Sigmoid colon (tissue), 7 donors: ENCODE measurements around the gene MKNK1. TPM values are rescaled to one million over a fixed set of nuclear protein-coding genes. Genes with fewer than 3 reads are reported as not detected.

Experiments
- DNase-seq: peaks from one replicate; pipeline ENCODE4 v3.0.0-alpha.2; 2019
- H3K27ac ChIP-seq, 4 donors: fragments of 200-600 bp; sonication (generic); one replicate each; pipeline ENCODE4 v1.5.1; 2016 to 2019; ENCODE audit warnings: mild to moderate bottlenecking in 1 of 4
- H3K27me3 ChIP-seq, 3 donors: fragments of 200-600 bp; sonication (generic); one replicate each; pipeline ENCODE4 v1.5.1; 2019; ENCODE audit warnings: mild to moderate bottlenecking in 1 of 3
- H3K36me3 ChIP-seq, 4 donors: fragments of 200-600 bp; sonication (generic); one replicate each; pipeline ENCODE4 v1.5.1; 2016 to 2019
- H3K4me1 ChIP-seq, 4 donors: fragments of 200-600 bp; sonication (generic); one replicate each; pipeline ENCODE4 v1.5.1; 2017 to 2019
- H3K4me3 ChIP-seq, 4 donors: fragments of 200-600 bp; sonication (generic); one replicate each; pipeline ENCODE4 v1.5.1; 2017 to 2019; ENCODE audit warnings: mild to moderate bottlenecking in 2 of 4, moderate library complexity in 1 of 4
- H3K9me3 ChIP-seq, 4 donors: fragments of 200-600 bp in 3 of 4; sonication (generic) in 3 of 4; one replicate each; pipeline versions ENCODE4 v1.5.1 to v1.6.1; 2013 to 2019
- CTCF ChIP-seq, 4 experiments: fragments of 450-650 bp in 3 of 4; fragments of 200-600 bp in 1 of 4; IDR thresholded peaks; one replicate each; pipeline ENCODE4 v1.5.1; 2016 to 2019; ENCODE audit warnings: antibody characterized with exemption in 4 of 4, mild to moderate bottlenecking in 3 of 4, moderate library complexity in 2 of 4
- EP300 ChIP-seq, 4 donors: sonication (generic); formaldehyde crosslinking; IDR thresholded peaks; one replicate each; pipeline ENCODE4 v1.6.1; 2017; ENCODE audit warnings: antibody characterized with exemption in 4 of 4
- POLR2A ChIP-seq, 2 donors: fragments of 450-650 bp; IDR thresholded peaks; one replicate each; pipeline ENCODE4 v1.6.1; 2016; ENCODE audit warnings: antibody characterized with exemption in 2 of 2, mild to moderate bottlenecking in 2 of 2, moderate library complexity in 2 of 2
- POLR2AphosphoS5 ChIP-seq, 4 donors: sonication (generic); formaldehyde crosslinking; IDR thresholded peaks; one replicate each; pipeline ENCODE4 v1.6.1; 2017; ENCODE audit warnings: antibody characterized with exemption in 4 of 4
- WGBS, 2 donors: extraction: QIAGEN DNeasy Blood & Tissue Kit; methylation state at CpG; one replicate each; pipeline ENCODE4 v1.1.7; 2013; 5-methylcytosine and 5-hydroxymethylcytosine counted together
- intact Hi-C: fragments of 100-400 bp; cut with DNase I; formaldehyde crosslinking; loops from one replicate; pipeline ENCODE4 v1.15.1; 2023
- polyA plus RNA-seq, 3 donors: library from polyadenylated mRNA; stranded (reverse); fragments of 200-250 nt; gene quantifications; one replicate each; pipeline ENCODE4 v1.2.3, GENCODE V29; 2013
- total RNA-seq, 4 donors: library from RNA; depleted of rRNA; stranded (reverse); fragments of >200 nt; gene quantifications; one replicate each; pipeline ENCODE4 v1.1.0, GENCODE V29; 2016
- donor health status: healthy with polysubstance abuse.
- donor health status: Bipolar disorder and iron deficiency.
- donor health status: healthy.

Gene MKNK1
- total and polyA plus RNA-seq, 7 donors, result 15.0 to 54.3 (median 32.1) TPM

- Histone ChIP-seq H3K27ac (peak overlapping the region in 3 of 4 donors; percentile 6 to 46 (median 7)), H3K36me3 (peaks cover 19 to 30% (median 26%) of the 10 kb centered on the region in 4 donors), H3K4me1 (peaks cover 0 to 49% (median 35%) of the 10 kb centered on the region in 4 donors), H3K4me3 (no peak overlapping the region), H3K9me3 (no peaks in the 10 kb centered on the region), H3K27me3 (no peaks in the 10 kb centered on the region)
- 96% methylated on average over 1 of the region's 1 CpG for WGBS, 2 donors
- TF ChIP-seq EP300 (IDR thresholded peaks at IDR 0.05) (no peak), CTCF (IDR thresholded peaks at IDR 0.05) (no peak), POLR2AphosphoS5 (IDR thresholded peaks at IDR 0.05) (no peak), POLR2A (IDR thresholded peaks at IDR 0.05) (no peak)
- intact Hi-C loops, result no loop called here
- DNase-seq, result no peak
These were observed 8.0 kb downstream of the MKNK1 start for GRCh38 chr1:46596036-46596435.

GRCh38 chr1:46595127-46595526, 8.9 kb downstream of the MKNK1 start:
- H3K4me1 ChIP-seq, result peaks cover 0 to 42% (median 27%) of the 10 kb centered on the region in 4 donors
- H3K27me3 ChIP-seq, result no peaks in the 10 kb centered on the region
- peaks cover 26 to 39% (median 32%) of the 10 kb centered on the region in 4 donors for H3K36me3 ChIP-seq
- intact Hi-C loops, result no loop called here
- 48 to 80% methylated on average over 3 of the region's 3 CpGs for WGBS, 2 donors
- peak in 1 of 4 donors; percentile 41 for TF ChIP-seq POLR2AphosphoS5 (IDR thresholded peaks at IDR 0.05)
- no peak for TF ChIP-seq EP300 (IDR thresholded peaks at IDR 0.05)
- no peak for TF ChIP-seq POLR2A (IDR thresholded peaks at IDR 0.05)
- TF ChIP-seq CTCF (IDR thresholded peaks at IDR 0.05), result no peak
- DNase-seq, result peak; percentile 85
- H3K27ac ChIP-seq, result peak overlapping the region; percentile 30 to 58 (median 40)
- no peak overlapping the region for H3K4me3 ChIP-seq
- H3K9me3 ChIP-seq, result no peaks in the 10 kb centered on the region

GRCh38 chr1:46594063-46594462, 10.0 kb downstream of the MKNK1 start:
- intact Hi-C loops, result no loop called here
- H3K27me3 ChIP-seq, result no peaks in the 10 kb centered on the region
- no peak overlapping the region for H3K4me3 ChIP-seq
- peaks cover 0 to 32% (median 17%) of the 10 kb centered on the region in 4 donors for H3K4me1 ChIP-seq
- DNase-seq, result no peak
- TF ChIP-seq CTCF (IDR thresholded peaks at IDR 0.05), result no peak
- TF ChIP-seq POLR2AphosphoS5 (IDR thresholded peaks at IDR 0.05), result no peak
- no peak for TF ChIP-seq POLR2A (IDR thresholded peaks at IDR 0.05)
- TF ChIP-seq EP300 (IDR thresholded peaks at IDR 0.05), result no peak
- H3K36me3 ChIP-seq, result peaks cover 33 to 50% (median 40%) of the 10 kb centered on the region in 4 donors
- no peaks in the 10 kb centered on the region for H3K9me3 ChIP-seq
- 85 to 92% methylated on average over 5 of the region's 5 CpGs for WGBS, 2 donors
- H3K27ac ChIP-seq, result peak overlapping the region; percentile 30 to 58 (median 40)

GRCh38 chr1:46592823-46593222, 11.2 kb downstream of the MKNK1 start:
- Histone ChIP-seq H3K9me3 (no peaks in the 10 kb centered on the region), H3K4me1 (peaks cover 0 to 19% (median 5%) of the 10 kb centered on the region in 4 donors), H3K36me3 (peaks cover 33 to 51% (median 41%) of the 10 kb centered on the region in 4 donors), H3K27ac (no peak overlapping the region), H3K4me3 (no peak overlapping the region), H3K27me3 (no peaks in the 10 kb centered on the region)
- intact Hi-C loops, result no loop called here
- no peak for DNase-seq
- WGBS, 2 donors, result 91 to 92% methylated on average over 4 of the region's 4 CpGs
- TF ChIP-seq POLR2A (IDR thresholded peaks at IDR 0.05) (no peak), CTCF (IDR thresholded peaks at IDR 0.05) (no peak), POLR2AphosphoS5 (IDR thresholded peaks at IDR 0.05) (no peak), EP300 (IDR thresholded peaks at IDR 0.05) (no peak)

GRCh38 chr1:46589529-46589928, 14.5 kb downstream of the MKNK1 start:
- intact Hi-C loops, result no loop called here
- H3K27me3 ChIP-seq, result no peaks in the 10 kb centered on the region
- H3K4me1 ChIP-seq, result peaks cover 0 to 2% (median 0%) of the 10 kb centered on the region in 4 donors
- no peak overlapping the region for H3K4me3 ChIP-seq
- no peak for DNase-seq
- 94 to 98% methylated on average over 3 of the region's 3 CpGs for WGBS, 2 donors
- H3K9me3 ChIP-seq, result no peaks in the 10 kb centered on the region
- TF ChIP-seq EP300 (IDR thresholded peaks at IDR 0.05) (no peak), POLR2AphosphoS5 (IDR thresholded peaks at IDR 0.05) (no peak), POLR2A (IDR thresholded peaks at IDR 0.05) (no peak), CTCF (IDR thresholded peaks at IDR 0.05) (no peak)
- peaks cover 33 to 75% (median 51%) of the 10 kb centered on the region in 4 donors for H3K36me3 ChIP-seq
- no peak overlapping the region for H3K27ac ChIP-seq
